ENCODE measurements around the gene GNA12.
"Not testable (repeated sequence)": the region's sequence is repeated elsewhere in the genome, so short reads cannot be mapped to it uniquely, and the experiment has no call there.

GNA12 gene

DNA sequence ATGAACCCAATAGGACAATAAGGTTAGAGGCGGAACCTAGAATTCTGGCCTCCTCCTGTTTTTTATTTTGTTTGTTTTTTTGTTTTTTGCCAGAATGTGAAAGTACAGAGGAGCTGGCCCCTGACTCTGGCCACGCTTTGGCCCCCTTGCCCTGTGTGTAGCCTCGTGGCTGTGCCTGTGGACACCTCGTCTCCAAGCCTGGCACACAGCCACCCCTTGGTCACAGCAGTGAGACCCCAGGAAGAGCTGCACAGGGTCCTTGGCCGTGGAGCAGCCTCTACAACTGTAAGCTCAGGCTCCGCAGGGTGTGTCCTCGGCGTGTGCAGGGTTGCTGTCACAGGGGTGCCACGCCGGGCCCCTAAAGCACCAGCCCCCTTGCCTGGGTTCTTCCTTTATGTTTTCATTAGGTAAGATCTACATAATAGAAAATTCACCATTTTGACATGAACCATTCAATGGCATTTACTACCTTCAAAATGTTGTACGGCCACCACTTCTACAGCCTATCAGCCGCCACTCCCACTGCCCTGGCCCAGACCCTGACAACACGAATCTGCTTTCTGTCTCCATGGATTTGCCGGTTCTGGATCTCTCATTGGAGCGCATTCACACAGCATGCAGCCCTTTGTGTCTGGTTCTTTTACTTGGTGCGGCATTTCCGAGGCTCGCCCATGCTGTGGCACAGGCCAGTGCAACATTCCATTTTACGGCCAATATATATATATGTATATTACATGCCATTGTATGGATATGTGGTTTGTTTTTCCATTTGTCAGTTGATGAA lies 105.2 kb downstream of the GNA12 start:
- DNase-seq: no peak

DNA sequence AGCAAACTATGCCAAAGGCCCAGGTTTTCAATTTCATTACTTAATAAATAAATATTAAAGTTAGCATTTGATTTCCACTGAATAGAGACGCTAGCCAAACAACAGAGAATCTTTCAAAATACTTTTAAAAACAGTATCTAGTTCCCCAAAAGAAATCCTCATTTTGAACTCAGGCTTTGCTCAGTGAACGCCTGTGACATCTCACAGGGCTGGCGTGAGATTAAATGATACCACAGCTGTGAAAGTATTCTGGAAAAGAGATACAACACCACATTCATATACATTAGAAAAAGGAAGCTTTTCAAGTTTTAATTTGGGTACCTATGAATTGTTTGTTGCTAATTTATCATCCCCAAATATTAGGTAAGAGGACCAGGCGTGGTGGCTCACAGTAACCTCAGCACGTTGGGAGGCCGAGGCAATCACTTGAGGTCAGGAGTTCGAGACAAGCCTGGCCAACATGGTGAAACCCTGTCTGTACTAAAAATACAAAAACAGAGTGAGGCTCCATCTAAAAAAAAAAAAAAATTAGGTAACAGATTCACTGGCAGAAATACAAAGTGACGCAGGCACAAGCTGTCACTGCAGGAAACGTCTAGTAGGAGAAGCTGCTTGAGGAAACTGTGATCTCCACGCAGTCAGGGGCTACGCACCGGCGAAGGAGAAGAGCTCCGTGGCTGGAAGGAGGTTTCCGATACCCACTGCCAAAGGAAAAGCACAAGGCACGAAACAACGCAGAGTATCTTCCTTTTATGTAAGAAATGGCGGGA lies 106.2 kb downstream of the GNA12 start:
- no peak for DNase-seq

DNA sequence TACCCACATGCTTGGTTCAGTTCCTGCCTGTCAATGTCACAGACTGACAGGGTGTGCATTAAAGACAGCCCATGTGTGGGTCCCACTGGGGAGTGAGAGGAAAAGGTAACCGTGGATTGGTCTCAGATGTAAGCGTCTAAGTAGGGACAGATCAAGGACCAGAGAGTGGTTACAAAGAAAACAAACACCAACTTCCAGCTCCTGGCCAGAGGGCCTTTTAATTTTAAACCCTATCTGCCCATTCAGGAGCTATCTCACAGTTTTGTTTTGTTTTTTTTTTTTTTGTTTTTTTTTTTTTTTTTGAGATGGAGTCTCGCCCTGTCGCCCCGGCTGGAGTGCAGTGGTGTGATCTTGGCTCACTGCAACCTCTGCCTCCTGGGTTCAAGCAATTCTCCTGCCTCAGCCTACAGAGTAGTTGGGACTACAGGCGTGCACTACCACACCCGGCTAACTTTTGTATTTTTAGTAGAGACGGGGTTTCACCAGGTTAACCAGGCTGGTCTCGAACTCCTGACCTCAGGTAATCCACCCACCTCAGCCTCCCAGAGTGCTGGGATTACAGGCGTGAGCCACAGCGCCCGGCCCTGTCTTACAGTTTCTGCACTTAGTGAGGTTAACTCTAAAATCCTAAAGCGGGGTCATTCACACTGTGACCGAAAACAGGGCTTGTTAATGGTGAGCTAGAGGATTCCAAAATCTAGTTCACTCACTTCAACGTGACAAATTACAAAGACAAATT lies 106.9 kb downstream of the GNA12 start:
- DNase-seq: not testable (repeated sequence)

DNA sequence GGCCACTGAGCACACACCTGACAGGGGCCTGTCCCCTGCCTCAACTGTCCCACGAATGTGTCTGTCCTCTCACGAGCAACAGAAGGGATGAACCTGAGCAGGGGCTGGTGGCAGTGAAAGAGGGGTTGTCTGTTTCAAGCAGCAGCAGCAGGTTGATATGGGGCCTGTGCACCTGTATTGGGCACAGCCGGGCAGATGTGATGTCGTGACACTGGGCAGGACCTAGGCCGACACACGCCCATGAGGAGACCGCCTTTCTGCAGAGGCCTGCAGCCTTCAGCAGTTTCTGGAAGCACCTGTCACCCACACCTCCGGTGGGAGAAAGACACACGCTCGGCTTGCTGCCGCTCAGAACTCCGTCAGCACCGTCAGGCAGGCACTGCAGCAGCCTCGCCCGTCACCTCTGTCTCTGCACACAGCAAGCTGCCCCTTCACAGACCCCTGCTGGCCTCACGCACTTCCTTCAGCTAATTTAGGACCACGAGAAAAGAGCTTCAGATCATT lies 107.6 kb downstream of the GNA12 start:
- no peak for DNase-seq

DNA sequence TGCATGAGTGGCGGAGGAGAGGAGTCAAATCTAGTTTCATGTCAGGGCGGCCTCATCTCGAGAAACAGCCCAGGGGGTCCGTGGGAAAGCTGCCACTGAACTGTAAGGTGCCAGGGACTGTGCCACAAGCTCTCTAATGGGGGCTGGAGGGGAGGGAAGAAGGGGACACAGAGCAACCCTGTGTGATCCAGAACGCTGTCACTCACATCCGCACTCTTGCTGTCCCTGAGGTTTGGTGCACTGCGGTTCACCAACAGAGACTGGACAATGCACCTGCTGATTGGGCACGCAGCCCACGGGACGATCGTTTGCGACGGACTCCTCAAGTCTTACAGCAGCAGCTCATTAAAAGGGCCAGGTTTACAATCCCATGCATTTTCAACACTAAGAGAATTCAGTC lies 108.4 kb downstream of the GNA12 start:
- no peak for DNase-seq

DNA sequence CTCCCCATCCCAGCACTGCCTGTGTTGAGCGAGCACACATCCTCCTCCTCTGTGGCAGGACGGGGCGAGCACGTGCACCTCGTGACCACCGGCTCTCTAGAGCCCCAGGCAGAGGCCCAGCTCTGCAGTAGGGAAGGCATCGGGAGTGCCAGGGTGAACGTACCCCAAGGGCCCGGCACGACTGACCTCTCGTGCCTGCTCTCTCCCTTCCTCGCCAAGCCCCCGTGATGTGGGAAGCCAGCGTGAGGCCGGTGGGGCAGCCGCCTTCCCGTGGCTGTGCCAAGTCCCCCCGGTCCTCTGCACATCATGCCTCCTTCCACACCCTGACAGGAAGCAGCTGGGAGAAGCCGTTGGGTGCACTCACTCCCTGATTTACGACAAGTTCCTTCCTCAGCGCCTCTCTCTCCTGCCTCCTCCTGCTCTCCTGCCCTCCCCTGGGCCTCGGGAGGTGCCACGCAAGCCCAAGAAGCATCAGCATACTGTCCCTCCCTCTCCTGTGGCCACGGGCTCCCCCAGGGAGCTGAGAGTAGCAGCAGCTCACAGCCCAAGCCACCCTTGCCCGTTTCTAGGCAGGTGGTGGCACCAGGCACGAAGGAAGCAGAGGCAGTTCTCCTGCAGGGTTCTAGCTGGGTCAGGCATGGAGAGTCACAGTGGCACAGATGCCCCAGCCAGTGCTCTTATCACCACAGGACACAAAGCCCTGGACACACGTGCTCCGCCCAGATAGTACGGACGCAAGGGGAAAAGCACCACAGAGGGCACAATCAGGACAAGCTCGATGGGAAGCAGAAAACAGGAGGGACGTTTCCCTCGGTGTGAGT lies 109.1 kb downstream of the GNA12 start:
- DNase-seq: peak; percentile 64

DNA sequence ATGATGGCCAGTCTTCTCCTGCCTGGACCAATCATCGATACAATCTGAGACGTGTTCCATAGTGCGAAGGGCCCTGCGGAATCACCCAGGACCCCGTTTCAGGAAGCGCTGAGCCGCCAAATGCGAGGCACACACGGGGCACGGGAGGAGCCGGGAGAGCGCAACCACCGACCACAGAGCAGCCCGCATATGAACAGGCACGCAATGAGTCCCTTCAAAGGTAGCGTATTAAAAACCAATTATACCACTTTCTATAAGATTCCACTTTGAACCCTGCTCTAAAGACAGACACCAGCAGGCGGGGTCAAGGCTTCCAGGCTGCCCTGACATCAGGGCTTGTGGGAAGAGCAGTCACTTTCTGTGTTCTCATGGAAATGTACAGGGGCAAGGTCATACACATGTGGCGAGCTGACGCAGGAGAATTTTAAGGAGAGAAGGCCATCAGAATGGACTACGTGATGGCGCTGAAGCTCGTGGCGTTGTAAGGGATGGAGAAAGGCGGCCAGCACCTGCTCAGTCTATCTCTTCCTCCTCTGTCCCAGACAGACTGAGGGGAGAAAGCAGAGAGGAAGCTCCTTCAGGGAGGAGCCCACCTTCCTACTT lies 109.9 kb downstream of the GNA12 start:
- no peak for DNase-seq

DNA sequence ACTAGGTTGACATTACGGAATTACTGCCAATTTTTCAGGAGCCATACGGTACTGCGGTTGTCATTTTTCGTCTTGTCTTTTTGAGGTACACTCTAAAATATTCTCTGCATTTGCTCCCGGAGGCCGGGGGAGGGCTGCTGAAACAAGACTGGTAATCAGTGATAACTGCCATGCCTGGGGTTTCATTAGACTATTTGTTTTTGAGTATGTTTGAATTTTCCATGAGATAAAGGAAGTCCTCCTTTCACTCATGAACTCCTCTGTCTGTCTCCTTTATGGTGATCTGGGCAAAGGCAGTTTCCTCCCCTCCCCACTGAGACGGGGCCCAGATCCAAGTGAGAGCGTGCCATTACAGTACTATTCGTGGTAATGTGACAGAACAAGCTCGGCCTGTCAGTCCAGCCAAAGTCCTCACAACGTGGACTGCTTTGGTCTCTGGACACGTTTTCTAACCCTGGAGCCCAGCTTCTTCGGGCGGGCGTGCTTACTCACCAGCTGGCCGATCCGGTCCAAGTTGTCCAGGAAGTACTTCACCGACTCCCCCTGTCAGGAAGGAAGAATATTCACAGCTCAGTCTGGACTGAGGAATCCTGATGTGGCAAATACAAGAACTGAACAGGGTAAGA lies 111.0 kb downstream of the GNA12 start:
- no peak for DNase-seq

DNA sequence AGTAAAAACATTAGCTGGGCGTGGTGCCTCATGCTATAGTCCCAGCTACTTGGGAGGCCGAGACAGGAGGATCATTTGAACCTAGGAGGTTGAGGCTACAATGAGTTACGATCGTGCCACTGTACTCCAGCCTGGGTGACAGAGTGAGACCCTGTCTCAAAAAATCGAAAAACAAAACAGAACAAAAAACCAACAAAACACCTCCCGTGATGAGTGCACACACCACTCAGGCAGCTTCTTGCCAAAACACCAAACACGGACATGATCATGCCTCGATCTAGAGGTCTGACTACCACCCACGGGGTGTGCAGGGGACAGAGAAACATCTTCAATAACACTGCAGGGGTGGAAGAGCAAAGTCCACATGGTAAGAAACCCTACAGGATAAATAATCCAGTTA lies 111.7 kb downstream of the GNA12 start:
- no peak for DNase-seq

DNA sequence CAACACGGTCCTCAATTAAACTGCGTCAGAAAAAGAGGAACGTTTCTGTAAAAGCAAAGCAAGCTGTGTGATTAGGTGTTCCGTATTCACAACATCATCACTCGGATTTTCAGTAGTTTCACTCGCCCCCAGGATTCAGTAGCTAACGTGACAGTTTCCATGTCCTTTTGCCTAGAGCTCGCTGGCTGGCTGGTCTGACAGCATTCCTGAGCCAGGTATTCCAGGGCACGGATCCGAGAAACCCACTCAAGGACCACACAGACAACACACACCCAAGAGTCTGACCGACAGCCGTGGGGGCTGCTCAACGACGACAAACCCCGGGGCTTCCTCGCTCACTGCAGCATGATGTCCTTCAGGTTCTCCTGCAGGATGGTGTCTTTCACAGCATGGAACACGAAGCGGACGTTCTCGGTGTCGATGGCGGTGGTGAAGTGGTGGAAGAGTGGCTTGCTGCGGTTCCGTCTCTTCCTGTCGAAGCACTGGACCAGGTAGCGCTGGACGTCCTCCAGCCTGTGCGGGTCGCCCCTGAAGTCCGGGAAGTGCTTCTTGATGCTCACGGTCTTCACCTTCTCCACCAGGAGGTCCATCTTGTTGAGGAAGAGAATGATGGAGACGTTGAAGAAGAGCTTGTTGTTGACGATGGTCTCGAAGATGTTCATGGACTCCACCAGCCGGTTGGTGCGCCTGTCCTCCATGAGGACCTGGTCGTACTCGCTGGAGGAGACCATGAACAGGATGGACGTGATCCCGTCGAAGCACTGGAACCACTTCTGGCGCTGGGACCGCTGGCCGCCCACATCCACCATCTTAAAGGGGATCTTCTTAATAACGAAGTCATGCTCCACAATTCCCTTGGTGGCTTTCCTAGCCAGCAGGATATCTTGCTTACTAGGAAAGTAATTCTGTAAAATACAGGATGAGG lies 113.0 kb downstream of the GNA12 start:
- DNase-seq: no peak

DNA sequence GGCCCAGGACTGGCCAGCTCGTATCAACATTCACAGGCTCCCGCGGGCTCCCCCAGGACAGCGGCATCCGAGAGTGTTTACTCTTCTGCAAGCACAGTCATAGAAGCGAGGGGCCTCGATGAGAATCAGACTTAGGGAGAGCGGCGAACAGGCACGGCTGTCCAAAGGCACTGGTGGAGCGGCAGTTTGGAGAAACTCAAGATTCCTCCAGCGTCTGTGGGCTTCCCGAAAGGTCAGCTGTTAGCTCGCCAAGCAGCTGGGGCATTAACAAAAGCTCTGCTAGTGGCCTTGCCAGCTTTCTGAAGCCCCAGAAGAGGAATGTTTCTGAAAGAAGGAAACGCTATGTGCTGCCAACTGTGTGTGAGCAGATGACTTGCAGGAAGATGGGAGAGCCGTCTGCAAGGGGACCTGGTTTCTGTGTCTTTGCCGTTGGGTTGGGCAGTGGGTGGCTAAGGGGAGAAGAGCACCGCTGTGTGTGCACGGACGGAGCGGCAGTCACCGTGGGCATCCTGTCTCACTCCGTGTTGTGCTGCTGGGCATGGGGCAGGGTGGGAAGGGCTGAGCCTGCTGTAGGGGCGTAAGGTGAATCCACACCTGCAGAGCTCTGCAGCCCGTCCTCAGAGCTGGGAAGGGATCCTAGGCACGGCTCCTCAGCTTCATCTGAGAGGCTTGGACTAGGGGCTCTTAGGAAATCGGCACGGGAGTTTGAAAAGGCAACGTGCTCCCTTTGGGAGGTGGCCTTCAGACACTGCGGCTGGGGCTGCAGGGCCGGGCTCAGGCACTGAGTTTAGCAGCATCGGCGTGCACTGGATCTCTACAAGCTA lies 114.0 kb downstream of the GNA12 start:
- DNase-seq: no peak

DNA sequence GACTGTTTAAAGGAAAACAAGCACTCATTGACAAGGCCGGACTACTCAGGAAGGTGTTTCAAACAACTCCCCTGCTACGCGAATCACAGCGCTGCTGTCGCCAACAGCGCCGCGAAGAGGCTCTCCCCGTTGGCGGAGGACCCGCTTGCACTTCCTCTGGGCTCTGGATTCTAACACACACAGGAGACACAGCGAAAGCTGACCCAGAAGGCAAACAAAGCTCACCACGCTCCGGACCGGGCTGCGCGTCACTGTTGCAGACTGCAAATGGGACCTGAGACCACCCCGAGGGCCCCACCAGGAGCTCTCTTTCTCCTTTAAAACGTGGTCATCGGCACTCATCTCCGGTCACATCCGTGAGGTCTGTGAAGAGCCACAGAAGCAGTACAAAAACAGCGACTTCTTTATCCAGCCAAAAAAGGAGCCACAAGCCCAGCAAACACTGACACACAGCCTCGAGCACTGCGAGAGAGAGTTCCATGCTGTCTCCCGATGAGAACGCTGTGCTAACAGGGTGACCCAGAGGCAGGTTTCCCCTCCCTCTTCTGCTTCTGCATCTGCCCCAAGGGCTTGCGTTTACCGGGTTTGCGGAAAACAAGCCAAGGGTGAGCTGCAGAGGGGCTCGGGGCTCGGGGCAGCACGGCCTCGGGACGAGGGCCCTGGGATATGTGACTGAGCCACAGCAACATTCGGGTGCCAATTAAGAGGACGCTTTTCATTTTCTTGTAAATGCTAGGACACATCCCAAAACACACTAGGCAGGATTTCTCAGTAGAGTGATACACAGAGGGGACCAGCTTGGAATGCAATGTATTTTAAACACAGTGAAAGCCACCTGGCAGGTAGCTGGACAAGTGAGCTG lies 114.8 kb downstream of the GNA12 start:
- no peak for DNase-seq

DNA sequence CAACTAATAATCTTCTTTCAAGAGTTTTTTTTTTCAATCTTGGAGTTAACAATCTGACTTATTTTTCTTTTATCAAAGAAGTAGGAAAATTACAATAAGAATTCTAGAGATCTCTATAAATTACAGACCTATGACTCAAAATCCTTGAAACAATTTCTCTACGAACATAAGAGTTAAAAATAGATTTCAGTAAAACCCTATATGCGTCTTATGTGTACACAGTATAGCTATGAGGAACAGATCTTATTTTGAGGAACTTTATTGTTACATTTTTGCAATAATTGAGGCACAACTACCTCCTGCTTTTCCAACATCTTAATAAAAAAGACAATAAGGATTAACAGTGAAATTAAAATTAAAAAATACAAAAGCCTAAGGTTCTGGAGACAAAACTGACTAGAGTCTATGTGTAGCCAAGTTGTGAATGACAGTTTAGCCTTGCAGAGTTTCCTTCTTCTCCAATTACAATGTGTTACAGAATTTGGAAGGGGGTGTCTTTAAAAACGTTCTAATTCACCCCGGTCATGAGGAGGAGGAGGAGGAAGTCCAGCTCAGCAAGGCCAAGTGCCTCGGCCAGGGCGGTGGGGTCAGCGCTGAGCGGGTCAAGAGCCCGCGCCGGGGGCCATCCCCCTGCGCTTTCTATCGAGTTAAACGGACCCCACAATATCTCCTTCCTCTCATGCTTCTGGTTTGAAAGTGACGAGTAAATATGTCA lies 115.6 kb downstream of the GNA12 start:
- DNase-seq: no peak

DNA sequence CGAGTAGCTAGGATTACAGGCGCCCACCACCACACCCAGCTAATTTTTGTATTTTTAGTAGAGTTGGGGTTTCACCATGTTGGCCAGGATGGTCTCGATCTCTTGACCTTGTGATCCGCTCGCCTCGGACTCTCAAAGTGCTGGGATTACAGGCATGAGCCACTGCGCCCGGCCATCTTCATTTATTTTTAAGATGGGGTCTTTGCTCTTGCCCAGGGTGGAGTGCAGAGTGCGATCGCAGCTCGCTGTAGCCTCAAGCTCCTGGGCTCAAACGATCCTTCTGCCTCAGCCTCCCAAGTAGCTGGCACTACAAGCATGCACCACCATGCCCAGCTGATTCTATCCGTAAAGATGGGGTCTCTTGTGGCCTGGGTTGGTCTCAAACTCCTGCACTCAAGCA lies 116.9 kb downstream of the GNA12 start:
- DNase-seq: not testable (repeated sequence)

DNA sequence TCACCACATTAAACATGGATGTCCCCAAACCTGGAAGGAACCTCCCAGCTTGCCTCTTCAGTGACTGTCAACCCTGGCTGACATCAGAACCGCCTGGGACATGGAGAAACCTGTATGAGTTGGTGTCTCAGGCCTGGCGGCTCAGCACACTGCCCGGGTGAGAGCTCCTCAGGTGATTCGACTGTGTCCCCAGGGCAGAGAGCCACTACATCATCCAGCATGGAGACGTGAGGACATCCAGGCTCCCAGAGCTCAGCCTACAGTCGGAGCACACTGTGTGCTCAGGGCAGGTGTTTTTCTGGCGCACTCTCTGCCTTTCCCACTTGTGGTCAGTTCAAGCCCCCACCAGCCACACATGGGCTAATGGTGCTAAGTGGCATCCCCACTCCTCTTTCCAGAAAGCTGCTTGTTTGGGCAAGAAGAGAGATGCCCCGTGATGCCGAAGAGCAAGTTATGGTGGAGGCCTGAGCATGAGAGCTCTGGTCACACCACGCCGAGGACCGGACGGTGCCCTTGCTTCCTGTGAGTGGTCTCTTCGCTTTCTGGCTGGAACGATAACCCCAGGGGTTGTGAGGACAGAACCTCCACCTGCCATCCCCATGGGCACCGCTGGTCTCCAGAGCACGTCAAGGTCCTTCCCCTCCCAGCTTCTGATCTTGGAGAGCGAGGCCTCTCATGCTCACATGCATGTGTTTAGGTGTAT lies 117.6 kb downstream of the GNA12 start:
- DNase-seq: no peak

DNA sequence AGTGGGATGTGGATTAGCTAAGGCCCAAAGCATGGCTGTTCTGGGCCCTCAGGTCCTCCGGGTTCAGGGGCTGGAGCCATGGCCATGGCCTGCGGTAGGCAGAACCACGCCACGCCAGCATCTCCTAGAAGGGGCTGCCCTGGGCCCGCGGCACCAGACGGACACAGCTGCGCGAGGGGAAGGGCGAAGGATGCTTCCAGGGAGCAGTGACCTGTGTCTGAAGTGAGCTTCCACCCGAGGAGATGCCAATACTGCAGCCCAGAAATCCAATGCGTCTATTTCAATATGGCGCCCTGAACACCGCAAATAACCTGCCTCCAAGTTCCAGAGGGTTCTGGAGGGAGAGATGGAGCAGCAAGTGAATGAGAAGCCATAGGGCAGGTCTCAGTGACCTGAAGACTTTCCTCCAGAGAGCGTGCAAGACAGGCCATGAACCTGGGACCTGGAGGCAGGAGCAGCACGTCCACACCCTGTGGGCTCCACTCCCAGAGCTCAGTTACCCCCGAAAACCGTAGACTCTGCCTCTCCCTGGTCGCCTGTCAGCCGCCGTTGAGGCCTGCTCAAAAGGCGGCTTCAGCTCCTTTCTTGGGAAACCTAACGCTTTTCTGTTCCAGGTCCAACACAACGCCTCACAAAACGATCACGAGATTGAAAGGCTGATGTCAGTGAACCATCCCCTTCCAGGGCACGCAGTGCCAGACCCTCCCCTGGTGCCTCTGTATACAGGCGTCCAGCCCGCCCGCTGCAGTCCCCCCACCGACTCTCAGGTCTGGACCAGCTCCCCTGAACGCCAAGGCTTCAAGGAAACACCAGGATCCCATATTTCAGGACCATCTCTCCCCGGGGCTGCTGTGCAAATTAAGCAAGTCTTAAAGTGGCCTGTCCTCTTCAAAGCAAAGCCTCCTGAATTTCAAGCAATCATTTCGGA lies 118.7 kb downstream of the GNA12 start:
- DNase-seq: no peak
